GM20431 (cell line): ENCODE data around the gene DGCR8.

Source experiments
- in situ Hi-C: fragments of 300-500 bp; cut with MseI, MboI; formaldehyde crosslinking; loops from one replicate; pipeline ENCODE4 v1.15.0; 2020; ENCODE audit warnings: low sequenced_read_pairs; ENCODE audit not compliant: unreplicated experiment

Gene DGCR8

GRCh38 chr22:20118300-20119020 lies 38.4 kb downstream of the DGCR8 start:
- in situ Hi-C loops: no loop called here

- in situ Hi-C loops: no loop called here
These were observed 41.9 kb downstream of the DGCR8 start for GRCh38 chr22:20121856-20122415.

GRCh38 chr22:20123366-20124082 lies 43.5 kb downstream of the DGCR8 start:
- in situ Hi-C loops: no loop called here

DNA sequence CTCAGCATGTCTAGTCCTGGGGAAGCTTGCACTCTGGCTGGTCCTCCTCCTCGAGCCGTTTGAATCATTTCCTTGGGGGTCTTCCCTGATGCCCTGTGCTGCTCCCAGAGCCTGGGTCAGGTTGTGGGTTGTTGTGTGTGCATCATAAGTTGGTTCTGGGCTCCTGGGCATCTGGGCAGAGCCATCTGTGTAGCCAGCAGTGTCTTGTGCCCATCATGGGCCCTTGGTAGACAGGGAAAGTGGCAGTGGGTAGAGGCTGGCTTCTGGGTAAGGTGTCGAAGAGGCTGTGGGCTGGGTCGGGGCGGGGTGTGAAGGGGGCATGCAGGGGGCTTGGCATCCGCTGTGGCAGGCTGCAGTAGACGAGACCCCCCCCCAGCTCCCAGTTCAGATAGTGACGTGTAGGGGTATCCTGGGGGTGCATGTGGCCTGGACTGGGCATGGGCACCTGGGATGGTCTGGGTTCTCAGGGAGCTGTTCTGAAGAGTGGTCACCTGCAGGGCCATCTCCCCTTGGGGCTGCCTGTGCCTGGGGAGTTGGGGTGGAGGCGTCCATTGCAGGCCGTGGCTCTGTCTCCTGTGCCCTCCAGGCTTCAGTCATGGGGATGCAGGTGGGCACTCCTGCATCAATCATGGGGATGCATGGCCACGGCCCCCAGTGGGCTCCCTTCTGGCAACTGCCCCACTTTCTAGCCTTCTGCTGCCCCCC lies 44.2 kb downstream of the DGCR8 start:
- in situ Hi-C loops: no loop called here

GRCh38 chr22:20125201-20126174 lies 45.4 kb downstream of the DGCR8 start:
- in situ Hi-C loops: no loop called here

DNA sequence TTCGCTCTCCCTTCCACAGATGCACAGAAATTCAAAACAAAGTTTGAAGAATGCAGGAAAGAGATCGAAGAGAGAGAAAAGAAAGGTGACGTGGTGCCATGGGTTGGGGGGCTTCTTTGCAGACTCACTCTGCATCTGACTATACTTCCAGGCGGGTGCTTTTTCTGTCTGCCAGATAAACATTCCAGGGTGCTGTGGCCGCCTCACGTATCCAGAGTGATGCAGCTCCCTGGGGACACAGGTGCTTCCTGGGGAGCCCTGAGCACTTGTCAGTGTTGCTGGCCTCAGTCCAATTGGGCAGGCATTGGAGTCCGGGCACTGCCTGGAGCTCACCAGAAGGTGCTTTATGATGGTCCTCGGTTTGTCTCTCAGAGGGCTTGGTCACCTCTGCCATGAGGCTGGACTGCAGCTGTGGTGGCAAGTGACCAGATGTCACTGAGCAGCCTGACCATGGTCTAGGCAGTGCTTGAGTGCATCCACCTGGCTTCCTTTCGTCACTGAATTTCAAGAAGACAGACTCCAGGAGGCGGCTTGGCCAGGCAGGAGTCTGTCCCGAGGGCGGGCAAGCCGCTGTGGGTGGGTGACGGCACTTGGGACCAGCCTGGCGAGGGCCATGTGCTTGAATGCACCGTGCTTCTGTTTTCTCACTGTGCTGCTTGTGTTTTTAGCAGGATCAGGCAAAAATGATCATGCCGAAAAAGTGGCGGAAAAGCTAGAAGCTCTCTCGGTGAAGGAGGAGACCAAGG lies 46.4 kb downstream of the DGCR8 start:
- in situ Hi-C loops: no loop called here

DNA sequence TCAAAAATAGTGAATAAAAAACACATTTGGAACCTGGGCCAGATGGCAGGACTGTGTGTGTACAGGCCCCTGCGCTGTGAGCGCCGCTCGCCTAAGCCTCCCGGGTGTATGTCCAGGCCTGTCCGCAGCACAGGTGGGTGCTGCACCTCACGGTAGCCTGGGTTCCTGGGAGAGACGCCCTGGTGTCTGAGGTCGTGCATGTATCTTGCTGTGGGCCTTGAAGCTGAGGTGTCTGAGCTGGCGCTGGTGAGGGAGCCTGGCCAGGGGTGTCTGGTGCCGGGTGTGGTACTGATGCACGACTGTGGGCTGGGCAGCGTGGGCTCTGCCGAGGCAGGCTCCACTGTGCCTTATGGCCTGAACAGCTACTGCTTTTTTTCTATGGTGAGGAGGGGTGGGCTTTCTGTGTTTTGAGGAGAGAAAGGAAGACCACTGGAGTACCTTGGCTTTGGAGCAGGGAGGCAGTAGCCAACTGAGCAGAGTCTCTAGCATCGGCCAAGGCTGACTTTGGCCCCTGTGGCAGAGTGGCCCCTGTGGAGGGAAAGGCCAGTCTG lies 47.4 kb downstream of the DGCR8 start:
- in situ Hi-C loops: no loop called here

- in situ Hi-C loops: no loop called here
These were observed 48.0 kb downstream of the DGCR8 start for GRCh38 chr22:20127869-20128618.

- in situ Hi-C loops: no loop called here
These were observed 48.5 kb downstream of the DGCR8 start for GRCh38 chr22:20128619-20128901.

- in situ Hi-C loops: no loop called here
These were observed 49.1 kb downstream of the DGCR8 start for GRCh38 chr22:20128902-20129746.

- in situ Hi-C loops: no loop called here
These were observed 49.6 kb downstream of the DGCR8 start for GRCh38 chr22:20129747-20130014.

- in situ Hi-C loops: no loop called here
These were observed 50.3 kb downstream of the DGCR8 start for GRCh38 chr22:20130319-20130718.

GRCh38 chr22:20130731-20131596 lies 50.9 kb downstream of the DGCR8 start:
- in situ Hi-C loops: no loop called here

DNA sequence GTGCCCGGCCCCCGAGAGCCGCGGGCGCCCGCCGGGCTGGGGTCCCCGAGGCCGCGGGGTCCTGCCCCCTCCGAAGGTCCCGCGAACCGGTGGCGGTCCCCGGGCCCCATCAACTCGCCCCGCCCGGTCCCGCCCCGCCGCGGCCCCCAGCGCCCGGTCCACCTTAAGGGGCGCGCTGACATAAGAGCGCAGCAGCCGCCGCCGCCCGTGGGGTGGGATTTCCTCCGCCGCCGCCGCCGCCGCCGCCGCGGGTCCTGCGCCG lies 51.5 kb downstream of the DGCR8 start, which contains the start of gene ZDHHC8:
Gene ZDHHC8 (plus strand): TSS at position 208 of the 262 bp plus-strand sequence. CDS start 144 bp downstream, outside the sequence.
- in situ Hi-C loops: no loop called here

DNA sequence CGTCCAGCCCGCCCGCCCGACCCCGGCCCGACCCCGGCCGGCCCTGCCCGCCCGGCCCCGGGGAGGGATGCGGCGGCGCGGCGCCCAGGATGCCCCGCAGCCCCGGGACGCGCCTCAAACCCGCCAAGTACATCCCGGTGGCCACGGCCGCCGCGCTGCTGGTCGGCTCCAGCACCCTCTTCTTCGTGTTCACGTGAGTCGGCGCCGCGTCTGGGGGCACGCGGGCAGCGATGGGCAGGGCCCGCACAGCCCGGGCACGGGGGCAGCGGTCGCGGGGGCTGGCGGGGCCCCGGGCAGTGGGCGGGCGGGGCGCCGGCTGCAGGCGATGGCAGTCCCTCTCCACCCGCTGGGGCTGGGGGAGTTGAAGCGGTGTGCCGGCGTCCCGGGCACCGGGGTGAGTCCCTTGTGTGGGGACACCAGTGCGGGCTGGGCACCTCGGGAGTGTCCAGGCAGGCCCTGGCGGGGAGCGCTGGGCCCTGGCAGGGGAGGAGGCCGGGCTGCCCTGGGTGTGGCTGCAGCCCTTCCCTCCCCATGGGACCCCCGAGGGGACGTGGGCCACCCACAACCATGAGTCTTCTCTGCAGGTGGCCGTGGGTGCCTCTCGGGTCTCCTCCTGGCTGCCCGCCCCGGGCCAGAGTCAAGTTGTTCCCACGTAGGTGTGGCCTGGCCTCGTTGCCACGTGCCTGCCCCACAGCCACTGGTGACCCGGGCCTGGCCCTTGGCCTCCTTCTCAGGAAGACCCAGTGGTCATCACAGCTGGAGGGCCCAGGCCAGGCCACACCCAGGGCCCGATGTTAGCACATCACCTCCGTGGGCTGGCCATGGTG lies 52.0 kb downstream of the DGCR8 start:
- in situ Hi-C loops: no loop called here

- in situ Hi-C loops: no loop called here
These were observed 52.7 kb downstream of the DGCR8 start for GRCh38 chr22:20132686-20133246.
